OCI-M2 (cell line): ENCODE data around the gene SLC35B2.

Experiments used
- DNase-seq: peaks from one replicate; lab custom pipeline; 2025; ENCODE audit not compliant: unreplicated experiment; lab: John Stamatoyannopoulos, UW

SLC35B2 gene

DNA sequence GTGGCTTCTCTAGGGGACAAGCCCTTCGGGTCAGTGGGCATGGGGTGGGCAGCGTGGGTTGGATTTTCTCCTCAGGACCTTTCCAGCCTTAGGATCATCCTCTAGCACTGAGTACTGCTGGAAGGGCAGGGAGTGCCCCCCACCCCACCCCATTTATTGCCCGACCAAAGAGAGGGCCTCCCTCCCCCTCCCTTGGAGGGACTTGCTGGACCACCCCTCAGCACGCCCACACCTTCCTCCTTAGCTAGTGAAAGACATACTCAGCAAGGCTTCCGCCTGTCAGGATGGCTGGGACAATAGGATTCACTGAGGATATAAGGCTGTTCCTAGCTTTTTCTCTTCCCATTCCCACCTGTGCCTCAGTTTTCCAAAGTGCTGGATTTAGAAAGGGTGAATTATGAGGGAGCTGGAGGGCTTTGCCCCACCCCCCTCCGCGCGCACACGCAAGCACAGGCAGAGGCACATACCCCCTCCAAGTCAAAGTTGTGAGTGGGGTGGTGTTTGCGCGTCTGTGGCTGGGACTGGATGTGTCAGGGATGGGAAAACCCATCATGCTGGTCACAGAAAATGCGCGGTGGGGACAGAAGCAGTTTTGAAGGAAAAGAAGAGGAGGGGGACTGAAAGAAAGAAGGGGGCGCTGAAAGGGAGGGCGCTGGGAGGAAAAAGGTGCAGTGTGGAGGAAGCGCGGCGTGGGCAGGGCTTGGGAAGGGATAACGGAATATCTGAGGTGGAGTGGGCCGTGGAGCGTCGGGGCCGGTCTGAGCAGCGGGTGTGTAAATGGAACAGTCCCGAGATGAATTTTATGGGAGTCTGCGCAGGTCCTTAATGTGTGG, 34.6 kb downstream of the SLC35B2 start:
- no peak for DNase-seq

- no peak for DNase-seq
These were observed 35.4 kb downstream of the SLC35B2 start for GRCh38 chr6:44221961-44222335.

DNA sequence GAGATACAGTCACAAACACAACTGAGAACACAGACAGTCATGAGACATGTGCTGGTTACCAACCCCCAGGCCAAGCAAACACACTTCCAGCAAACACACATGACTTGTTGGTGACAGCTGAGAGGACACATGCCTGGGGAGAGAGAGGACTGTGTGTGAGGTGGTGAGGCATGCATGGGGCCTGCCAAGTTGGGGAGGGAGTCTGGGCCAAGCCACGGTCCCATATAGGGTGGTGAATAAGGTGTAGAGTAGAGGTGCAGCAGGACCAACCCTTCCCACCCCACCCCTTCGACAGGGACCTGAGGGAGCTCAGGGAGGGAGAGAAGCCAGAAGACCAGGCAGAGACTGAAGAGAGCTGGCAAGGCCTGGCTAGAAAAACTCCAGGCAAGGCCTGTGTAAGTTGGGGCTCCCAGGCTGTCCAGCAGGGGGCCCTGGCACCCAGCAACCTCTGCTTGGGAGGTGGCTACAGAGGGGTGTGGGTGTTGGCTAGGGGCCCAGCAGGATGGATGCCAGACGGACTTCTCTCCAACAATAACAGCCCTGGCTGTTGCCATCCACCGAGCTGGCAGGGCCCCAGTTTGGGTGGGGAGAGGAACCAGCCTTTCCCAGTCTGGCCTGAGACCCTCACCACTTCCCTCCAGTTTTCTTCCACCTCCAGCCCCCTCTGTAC, 35.9 kb downstream of the SLC35B2 start:
- peak; percentile 38 for DNase-seq

- no peak for DNase-seq
These were observed 36.4 kb downstream of the SLC35B2 start for GRCh38 chr6:44220913-44221290.

- DNase-seq, result no peak
These were observed 37.2 kb downstream of the SLC35B2 start for GRCh38 chr6:44219815-44220784.

- peak; percentile 45 for DNase-seq
These were observed 38.1 kb downstream of the SLC35B2 start for GRCh38 chr6:44219053-44219814.

- no peak for DNase-seq
These were observed 39.8 kb downstream of the SLC35B2 start for GRCh38 chr6:44217332-44218143.

DNA sequence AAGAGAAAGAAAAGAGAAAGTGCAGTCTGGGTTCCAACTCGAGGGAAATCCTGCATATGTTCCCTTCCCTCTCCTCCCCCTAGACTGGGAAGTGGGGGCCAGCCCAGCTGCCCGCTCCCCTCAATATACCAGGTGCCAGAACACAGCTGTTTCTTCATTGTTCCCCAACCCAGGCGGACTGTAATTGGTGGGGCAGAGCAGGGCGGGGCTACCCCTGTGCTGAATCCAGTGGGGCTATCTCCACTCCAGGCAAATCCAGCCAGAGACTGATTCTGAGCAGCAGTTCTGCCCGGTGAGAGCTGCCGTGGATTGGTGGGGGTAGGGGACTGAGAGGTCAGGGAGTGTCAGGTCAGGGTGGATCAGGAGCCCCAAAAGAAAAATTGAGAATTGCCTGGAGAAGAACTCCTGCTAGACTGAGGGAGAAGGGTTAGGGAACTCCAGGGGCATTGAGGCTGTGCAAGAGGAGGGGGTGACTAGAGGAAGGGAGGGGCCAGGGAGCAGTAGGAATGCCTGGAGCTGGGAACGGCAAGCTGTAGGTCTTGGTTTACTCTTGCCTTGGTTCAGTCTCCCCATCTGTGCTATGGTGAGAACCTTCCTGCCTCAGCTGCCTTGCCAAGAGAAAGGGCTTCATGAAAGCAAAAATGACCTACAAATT, 40.5 kb downstream of the SLC35B2 start, which contains the start of gene MYMX:
MYMX (plus strand) TSS at position 250 of the 655 bp plus-strand sequence. CDS start 546 bp downstream, outside the sequence.
- DNase-seq, result no peak

DNA sequence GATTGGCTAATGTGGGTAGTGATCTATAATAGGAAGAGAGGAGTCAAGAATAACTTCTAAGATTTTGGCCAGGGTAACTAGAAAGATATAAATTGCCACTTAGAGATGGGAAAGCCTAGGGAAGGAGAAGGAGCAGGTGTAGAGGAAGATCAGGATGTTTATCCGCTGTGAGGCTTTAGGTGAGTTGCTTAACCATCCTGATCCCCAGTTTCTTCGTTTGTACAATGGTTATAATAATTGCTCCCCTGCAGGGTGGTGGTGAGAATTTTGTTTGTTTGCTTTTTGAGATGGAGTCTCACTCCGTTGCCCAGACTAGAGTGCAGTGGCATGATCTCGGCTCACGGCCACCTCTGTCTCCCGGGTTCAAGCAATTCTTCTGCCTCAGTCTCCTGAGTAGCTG, 43.0 kb downstream of the SLC35B2 start:
- no peak for DNase-seq

- no peak for DNase-seq
These were observed 46.0 kb downstream of the SLC35B2 start for GRCh38 chr6:44211284-44211683.

DNA sequence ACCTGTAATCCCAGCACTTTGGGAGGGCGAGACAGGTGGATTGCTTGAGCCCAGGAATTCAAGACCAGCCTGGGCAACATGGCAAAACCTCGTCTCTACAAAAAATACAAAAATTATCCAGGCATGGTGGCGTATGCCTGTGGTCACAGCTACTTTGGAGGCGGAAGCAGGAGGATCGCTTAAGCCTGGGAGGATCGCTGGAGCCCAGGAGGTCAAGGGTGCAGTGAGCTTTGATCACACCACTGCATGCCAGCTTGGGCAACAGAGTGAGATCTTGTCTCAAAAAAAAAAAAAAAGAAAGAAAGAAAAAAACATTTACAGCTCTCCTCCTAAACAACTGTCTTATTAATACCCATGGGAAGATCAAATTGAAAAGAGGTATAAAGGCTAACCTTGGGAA, 49.4 kb downstream of the SLC35B2 start:
- no peak for DNase-seq
